Measurements from ENCODE around the gene CASQ1. TPM values are rescaled to one million over a fixed set of nuclear protein-coding genes. Genes with fewer than 3 reads are reported as not detected.

CASQ1 gene
- total and polyA plus RNA-seq, 9 of the 15 experiments (the other 6 are each of a cell fraction or from before 2014, with no cell fraction given): not detected

DNA sequence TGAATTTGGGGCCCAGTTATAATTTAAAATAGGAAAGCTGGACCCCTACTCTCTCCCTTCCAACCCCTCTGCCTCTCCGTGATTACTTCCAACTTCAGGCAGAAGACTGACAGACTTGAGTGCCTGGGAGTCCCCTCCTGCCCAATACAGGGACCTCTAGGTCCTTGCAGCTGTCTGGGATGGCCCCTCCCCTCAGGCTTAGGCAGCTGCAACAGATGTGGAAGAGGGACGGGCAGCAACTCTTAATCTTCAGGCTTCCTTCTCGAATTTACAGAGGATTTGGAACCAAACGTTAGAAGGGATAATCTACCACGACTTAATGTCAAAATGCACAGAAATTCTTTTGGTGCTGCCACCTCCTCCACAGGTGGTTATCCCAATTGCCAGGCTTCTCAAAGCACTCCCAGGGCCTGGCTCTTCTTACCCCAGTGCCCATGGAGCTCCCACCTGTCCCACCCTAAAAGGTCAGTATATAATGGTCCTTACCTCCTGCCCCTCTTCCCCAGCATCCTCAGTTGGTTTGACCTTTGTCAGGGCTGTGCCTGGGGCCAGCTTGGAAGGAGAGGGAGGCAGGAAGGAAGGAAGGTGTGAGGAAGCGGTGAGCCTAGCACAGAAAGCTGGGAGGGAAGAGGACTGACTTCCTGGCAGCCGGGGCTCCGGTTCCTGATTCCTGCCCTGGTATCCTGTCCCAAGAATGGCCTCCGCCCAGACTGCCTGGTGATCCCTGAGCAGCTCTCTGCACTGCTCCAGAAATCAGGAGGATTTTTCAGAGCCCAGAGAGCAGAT is 17.6 kb downstream of the CASQ1 start:
- Histone ChIP-seq H3K9me1 (ENCODE audit: control insufficient read depth, insufficient read depth, low read length) (no peaks in the 10 kb centered on the region), H3K27ac (ENCODE audit: extremely low read depth, low read depth, low read length) (no peak overlapping the region; the same call in 2 of the 3 replicates), H2AFZ (ENCODE audit: low read depth, low read length) (no peak overlapping the region), H4K20me1 (replicated peaks; ENCODE audit: control insufficient read depth, insufficient read depth, low read length) (peaks cover 3% of the 10 kb centered on the region; the same call in 1 of the 2 replicates), H3K36me3 (ENCODE audit: control insufficient read depth, insufficient read depth, low read length) (peaks cover 58% of the 10 kb centered on the region; the same call in 2 of the 3 replicates), H3K4me3 (no peak overlapping the region), H3K9ac (ENCODE audit: insufficient read depth in 1 of 2, low read depth in 2 of 2, low read length in 2 of 2) (peak overlapping the region in 1 of 2 experiments; percentile 6; a peak in 1 of 4 replicates), H3K4me2 (ENCODE audit: insufficient read depth, low read length) (no peak overlapping the region), H3K9me3 (replicated peaks; ENCODE audit: control insufficient read depth, insufficient read depth, low read depth, low read length) (no peaks in the 10 kb centered on the region), H3K79me2 (ENCODE audit: control insufficient read depth, insufficient read depth, low read length) (peaks cover 16% of the 10 kb centered on the region), H3K27me3 (ENCODE audit: control insufficient read depth in 2 of 2, insufficient read depth in 2 of 2, low read length in 2 of 2) (no peaks in the 10 kb centered on the region), H3K4me1 (replicated peaks in 1 of 2; ENCODE audit: control insufficient read depth in 2 of 2, insufficient read depth in 2 of 2, low read length in 2 of 2) (peaks cover 25 to 30% of the 10 kb centered on the region in 2 experiments)
- POLR2A ChIA-PET: interaction anchor here (0.8 to 3.4 kb wide), 9 partner anchors 9 to 204 kb away, joined by 3 to 41 read pairs (median 4); no protein-coding TSS in a partner anchor
- intact Hi-C loops (cut with micrococcal nuclease) (no loop called here), in situ Hi-C loops (cut with MboI) (no loop called here)
- CTCF ChIA-PET (ENCODE audit: low intra/inter-chr PET ratio): no interaction called here
- FAIRE-seq: no peak
- no TSS peak for BruUV-seq (replicated peaks)
- no peak for DNase-seq (ENCODE audit: extremely low read depth in 1 of 4, low spot score in 3 of 4)
- ATAC-seq: no peak
- WGBS (ENCODE audit: insufficient coverage, low coverage, missing lambda C conversion rate): 62% methylated on average over 7 of the region's 9 CpGs
- TF ChIP-seq MAFF (IDR thresholded peaks at IDR 0.05; ENCODE audit: low read length): no peak
- no peak for TF ChIP-seq ZNF668 (CRISPR knock-in tag; IDR thresholded peaks at IDR 0.05)
- no peak for TF ChIP-seq ZNF12 (CRISPR knock-in tag; IDR thresholded peaks at IDR 0.05)
- TF ChIP-seq, protein P1, sequence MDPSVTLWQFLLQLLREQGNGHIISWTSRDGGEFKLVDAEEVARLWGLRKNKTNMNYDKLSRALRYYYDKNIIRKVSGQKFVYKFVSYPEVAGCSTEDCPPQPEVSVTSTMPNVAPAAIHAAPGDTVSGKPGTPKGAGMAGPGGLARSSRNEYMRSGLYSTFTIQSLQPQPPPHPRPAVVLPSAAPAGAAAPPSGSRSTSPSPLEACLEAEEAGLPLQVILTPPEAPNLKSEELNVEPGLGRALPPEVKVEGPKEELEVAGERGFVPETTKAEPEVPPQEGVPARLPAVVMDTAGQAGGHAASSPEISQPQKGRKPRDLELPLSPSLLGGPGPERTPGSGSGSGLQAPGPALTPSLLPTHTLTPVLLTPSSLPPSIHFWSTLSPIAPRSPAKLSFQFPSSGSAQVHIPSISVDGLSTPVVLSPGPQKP (CRISPR knock-in tag; IDR thresholded peaks at IDR 0.05): no peak
- TF ChIP-seq SMARCE1 (IDR thresholded peaks at IDR 0.05): no peak
- TF ChIP-seq, protein P2, sequence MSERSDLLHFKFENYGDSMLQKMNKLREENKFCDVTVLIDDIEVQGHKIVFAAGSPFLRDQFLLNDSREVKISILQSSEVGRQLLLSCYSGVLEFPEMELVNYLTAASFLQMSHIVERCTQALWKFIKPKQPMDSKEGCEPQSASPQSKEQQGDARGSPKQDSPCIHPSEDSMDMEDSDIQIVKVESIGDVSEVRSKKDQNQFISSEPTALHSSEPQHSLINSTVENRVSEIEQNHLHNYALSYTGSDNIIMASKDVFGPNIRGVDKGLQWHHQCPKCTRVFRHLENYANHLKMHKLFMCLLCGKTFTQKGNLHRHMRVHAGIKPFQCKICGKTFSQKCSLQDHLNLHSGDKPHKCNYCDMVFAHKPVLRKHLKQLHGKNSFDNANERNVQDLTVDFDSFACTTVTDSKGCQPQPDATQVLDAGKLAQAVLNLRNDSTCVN (CRISPR knock-in tag; IDR thresholded peaks at IDR 0.05): no peak
- no peak for TF ChIP-seq RCOR1 (IDR thresholded peaks at IDR 0.05; ENCODE audit: borderline replicate concordance in 1 of 2, low read depth in 2 of 2, low read length in 2 of 2)
- TF ChIP-seq, protein P3, sequence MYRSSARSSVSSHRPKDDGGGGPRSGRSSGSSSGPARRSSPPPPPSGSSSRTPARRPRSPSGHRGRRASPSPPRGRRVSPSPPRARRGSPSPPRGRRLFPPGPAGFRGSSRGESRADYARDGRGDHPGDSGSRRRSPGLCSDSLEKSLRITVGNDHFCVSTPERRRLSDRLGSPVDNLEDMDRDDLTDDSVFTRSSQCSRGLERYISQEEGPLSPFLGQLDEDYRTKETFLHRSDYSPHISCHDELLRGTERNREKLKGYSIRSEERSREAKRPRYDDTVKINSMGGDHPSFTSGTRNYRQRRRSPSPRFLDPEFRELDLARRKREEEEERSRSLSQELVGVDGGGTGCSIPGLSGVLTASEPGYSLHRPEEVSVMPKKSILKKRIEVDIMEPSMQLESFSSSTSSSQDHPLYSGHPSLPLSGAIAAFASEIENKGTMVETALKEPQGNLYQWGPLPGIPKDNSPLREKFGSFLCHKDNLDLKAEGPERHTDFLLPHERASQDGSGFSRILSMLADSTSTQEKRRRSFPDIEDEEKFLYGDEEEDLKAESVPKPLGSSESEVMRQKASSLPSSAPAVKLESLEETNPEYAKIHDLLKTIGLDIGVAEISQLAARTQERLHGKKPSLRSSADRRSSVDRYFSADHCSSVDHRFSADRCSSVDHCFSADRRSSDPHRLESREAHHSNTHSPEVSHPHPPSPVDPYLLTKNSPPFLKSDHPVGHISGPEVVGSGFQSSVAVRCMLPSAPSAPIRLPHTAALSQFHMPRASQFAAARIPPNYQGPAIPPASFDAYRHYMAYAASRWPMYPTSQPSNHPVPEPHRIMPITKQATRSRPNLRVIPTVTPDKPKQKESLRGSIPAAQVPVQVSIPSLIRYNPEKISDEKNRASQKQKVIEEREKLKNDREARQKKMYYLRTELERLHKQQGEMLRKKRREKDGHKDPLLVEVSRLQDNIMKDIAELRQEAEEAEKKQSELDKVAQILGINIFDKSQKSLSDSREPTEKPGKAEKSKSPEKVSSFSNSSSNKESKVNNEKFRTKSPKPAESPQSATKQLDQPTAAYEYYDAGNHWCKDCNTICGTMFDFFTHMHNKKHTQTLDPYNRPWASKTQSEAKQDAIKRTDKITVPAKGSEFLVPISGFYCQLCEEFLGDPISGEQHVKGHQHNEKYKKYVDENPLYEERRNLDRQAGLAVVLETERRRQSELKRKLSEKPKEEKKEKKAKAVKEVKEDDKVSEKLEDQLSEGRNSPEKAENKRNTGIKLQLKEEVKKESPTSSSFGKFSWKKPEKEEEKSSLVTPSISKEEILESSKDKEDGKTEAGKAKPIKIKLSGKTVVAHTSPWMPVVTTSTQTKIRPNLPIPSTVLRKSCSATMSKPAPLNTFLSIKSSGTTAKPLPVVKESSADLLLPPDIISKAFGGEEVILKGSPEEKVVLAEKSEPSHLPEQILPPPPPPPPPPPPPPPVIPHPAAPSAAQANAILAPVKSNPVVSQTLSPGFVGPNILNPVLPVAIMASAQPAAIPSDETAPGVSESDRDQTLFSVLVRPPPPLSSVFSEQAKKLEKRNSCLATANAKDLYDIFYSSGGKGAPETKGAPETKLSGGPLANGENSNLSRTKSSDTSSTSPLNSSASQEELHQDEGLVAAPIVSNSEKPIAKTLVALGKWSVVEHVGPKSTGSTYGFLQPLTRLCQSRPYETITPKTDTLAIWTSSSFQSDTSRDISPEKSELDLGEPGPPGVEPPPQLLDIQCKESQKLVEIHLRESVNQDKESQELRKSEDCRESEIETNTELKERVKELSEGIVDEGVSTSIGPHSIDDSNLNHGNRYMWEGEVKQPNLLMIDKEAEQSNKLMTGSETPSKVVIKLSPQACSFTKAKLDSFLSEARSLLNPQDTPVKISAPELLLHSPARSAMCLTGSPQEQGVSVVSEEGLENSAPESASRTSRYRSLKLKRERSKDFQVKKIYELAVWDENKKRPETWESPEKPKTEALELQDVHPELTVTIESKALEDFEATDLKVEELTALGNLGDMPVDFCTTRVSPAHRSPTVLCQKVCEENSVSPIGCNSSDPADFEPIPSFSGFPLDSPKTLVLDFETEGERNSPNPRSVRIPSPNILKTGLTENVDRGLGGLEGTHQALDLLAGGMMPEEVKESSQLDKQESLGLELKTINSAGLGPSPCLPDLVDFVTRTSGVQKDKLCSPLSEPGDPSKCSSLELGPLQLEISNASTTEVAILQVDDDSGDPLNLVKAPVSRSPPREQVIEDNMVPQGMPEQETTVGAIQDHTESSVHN (IDR thresholded peaks at IDR 0.05; ENCODE audit: borderline replicate concordance in 1 of 2, low read depth in 1 of 2): no peak
- TF ChIP-seq NR2F6 (CRISPR knock-in tag; IDR thresholded peaks at IDR 0.05): no peak
- no peak for TF ChIP-seq CHD4 (IDR thresholded peaks at IDR 0.05; ENCODE audit: insufficient read depth, insufficient replicate concordance, low read depth, low read length, poor library complexity, severe bottlenecking)

Measured in K562 (cell line).